PC-3 (cell line): ENCODE results near the gene QRICH1.

ENCODE experiments used
- EZH2 ChIP-seq: fragments of 300-600 bp; sonication (generic); IDR thresholded peaks from one replicate; pipeline ENCODE4 v1.6.1; 2017; ENCODE audit warnings: antibody characterized with exemption, mild to moderate bottlenecking, low read length; ENCODE audit not compliant: unreplicated experiment
- TF ChIP-seq, protein P1 (sequence below): fragments of 300-600 bp; sonication (generic); conservative IDR thresholded peaks from 2 replicates; pipeline ENCODE4 v1.5.1; 2017; ENCODE audit warnings: antibody characterized with exemption, low read depth, mild to moderate bottlenecking, low read length

DNA sequence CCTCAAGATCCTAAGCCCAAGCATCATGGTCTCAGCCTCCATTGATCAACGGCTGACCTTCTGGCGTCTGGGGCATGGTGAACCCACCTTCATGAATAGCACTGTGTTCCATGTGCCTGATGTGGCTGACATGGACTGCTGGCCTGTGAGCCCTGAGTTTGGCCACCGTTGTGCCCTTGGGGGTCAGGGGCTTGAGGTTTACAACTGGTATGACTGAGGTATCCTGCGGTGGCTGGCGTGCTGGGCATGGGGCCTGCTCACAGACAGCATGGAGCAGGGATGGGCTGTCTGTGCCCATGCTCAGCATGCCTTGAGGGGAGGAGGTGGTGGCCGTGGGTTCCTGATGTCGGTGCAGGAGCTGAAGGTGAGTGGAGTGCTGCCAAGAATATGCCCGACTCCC, 78.8 kb downstream of the QRICH1 start:
- TF ChIP-seq, protein P1, sequence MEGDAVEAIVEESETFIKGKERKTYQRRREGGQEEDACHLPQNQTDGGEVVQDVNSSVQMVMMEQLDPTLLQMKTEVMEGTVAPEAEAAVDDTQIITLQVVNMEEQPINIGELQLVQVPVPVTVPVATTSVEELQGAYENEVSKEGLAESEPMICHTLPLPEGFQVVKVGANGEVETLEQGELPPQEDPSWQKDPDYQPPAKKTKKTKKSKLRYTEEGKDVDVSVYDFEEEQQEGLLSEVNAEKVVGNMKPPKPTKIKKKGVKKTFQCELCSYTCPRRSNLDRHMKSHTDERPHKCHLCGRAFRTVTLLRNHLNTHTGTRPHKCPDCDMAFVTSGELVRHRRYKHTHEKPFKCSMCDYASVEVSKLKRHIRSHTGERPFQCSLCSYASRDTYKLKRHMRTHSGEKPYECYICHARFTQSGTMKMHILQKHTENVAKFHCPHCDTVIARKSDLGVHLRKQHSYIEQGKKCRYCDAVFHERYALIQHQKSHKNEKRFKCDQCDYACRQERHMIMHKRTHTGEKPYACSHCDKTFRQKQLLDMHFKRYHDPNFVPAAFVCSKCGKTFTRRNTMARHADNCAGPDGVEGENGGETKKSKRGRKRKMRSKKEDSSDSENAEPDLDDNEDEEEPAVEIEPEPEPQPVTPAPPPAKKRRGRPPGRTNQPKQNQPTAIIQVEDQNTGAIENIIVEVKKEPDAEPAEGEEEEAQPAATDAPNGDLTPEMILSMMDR = no peak
- no peak for TF ChIP-seq EZH2
